Esophagus squamous epithelium (tissue), 4 donors: Measurements from ENCODE around the gene GPR18.

Source experiments
- CTCF ChIP-seq, 6 experiments: fragments of 450-650 bp in 4 of 6; fragments of 200-600 bp in 2 of 6; sonication (generic) in 2 of 6; IDR thresholded peaks; one replicate each; pipeline ENCODE4 v1.5.1; 2016 to 2019; ENCODE audit warnings: antibody characterized with exemption in 6 of 6, mild to moderate bottlenecking in 4 of 6, moderate library complexity in 4 of 6
- POLR2A ChIP-seq, 4 donors: fragments of 450-650 bp; IDR thresholded peaks; one replicate each; pipeline ENCODE4 v1.6.1; 2017; ENCODE audit warnings: antibody characterized with exemption in 4 of 4, mild to moderate bottlenecking in 4 of 4, moderate library complexity in 3 of 4

- TF ChIP-seq CTCF (IDR thresholded peaks at IDR 0.05) (no peak), POLR2A (IDR thresholded peaks at IDR 0.05) (no peak)
Measured at GRCh38 chr13:99214731-99215130, 43.4 kb downstream of the GPR18 start.
